ENCODE results near the gene SPDL1.

DNA sequence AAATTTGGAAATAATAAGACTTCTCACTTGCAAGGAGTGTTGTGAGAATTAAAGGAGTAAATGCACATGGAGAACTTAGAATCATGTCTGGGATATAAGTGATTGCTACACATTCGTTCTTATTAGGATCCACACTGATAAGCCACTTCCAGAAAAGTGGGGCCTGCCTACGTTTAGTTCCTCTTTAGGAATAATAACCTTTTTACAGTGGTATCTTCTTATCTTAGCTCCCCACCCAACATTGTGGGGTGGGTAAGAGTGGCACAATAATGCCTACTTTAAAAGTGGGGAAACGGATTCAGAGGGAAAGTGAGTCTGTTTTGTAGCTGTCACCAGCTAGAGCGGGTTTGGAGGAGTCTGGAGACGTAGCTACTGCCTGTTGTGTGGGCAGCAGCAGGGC is 69.5 kb downstream of the SPDL1 start:
- TF ChIP-seq MAFK (IDR thresholded peaks at IDR 0.05; ENCODE audit: low read depth, low read length) (no peak), POLR2A (IDR thresholded peaks at IDR 0.05; ENCODE audit: low read depth, low read length) (no peak), RFX5 (IDR thresholded peaks at IDR 0.05; ENCODE audit: low read depth, low read length) (no peak), CTCF (conservative IDR thresholded peaks at IDR 0.05; ENCODE audit: low read depth, low read length) (no peak), BHLHE40 (IDR thresholded peaks at IDR 0.05; ENCODE audit: low read depth, low read length) (no peak), MXI1 (IDR thresholded peaks at IDR 0.05; ENCODE audit: borderline replicate concordance, low read depth, low read length) (no peak), USF2 (IDR thresholded peaks at IDR 0.05; ENCODE audit: low read depth, low read length) (no peak), SMC3 (IDR thresholded peaks at IDR 0.05; ENCODE audit: low read depth, low read length) (no peak), CEBPB (IDR thresholded peaks at IDR 0.05; ENCODE audit: low read depth, low read length) (no peak), FOS (IDR thresholded peaks at IDR 0.05; ENCODE audit: low read depth, low read length) (no peak)

Measured in IMR-90 (cell line).